Kidney epithelial cell (primary cell): ENCODE results near the gene WDR70. TPM values are rescaled to one million over a fixed set of nuclear protein-coding genes. Genes with fewer than 3 reads are reported as not detected.
"Not testable (repeated sequence)": the region's sequence is repeated elsewhere in the genome, so short reads cannot be mapped to it uniquely, and the experiment has no call there.

Experiments used
- DNase-seq: peaks from one replicate; pipeline ENCODE4 v3.0.0-alpha.2; 2010; ENCODE audit warnings: low read depth
- H3K27me3 ChIP-seq: 2 replicates; pipeline ENCODE4 v1.6.0; 2011; ENCODE audit warnings: low read length; ENCODE audit not compliant: control insufficient read depth, insufficient read depth
- H3K36me3 ChIP-seq: 2 replicates; pipeline ENCODE4 v1.5.1; 2011; ENCODE audit warnings: low read length; ENCODE audit not compliant: control insufficient read depth, insufficient read depth
- H3K4me3 ChIP-seq: 2 replicates; pipeline ENCODE4 v1.5.1; 2011; ENCODE audit warnings: low read depth, mild to moderate bottlenecking, control low read depth, low read length
- total RNA-seq: library from RNA; depleted of rRNA; stranded (reverse); fragments of >200 nt; gene quantifications from 2 replicates; pipeline ENCODE4 v1.2.3, GENCODE V29; 2015
- TF ChIP-seq, protein P1 (sequence below): IDR thresholded peaks from 2 replicates; pipeline ENCODE4 v1.5.1; 2011; ENCODE audit warnings: mild to moderate bottlenecking, moderate library complexity, low read length, control low read depth, inconsistent platforms; ENCODE audit not compliant: insufficient read depth, poor library complexity, severe bottlenecking

The WDR70 gene
- total RNA-seq, 1 donor from 2014 or later = 19.6 TPM

DNA sequence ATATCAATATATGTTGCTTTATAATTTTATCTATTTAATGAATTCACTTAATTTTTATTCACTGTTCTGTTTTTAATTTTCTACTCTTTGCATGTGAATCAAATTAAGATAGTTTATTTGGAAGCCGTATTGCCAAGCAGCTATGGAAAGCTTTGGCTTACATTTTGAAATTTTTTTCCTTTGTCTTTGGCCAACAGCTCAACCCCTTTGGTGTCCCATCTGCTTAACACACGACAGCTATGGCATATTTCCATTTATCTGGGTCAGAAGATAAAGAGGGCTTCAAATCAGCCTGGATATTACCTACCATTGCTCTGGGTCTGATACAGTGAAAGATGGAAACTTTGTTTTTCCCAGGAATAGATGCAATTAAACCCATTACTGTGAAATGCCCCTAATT is 201.0 kb downstream of the WDR70 start:
- TF ChIP-seq, protein P1, sequence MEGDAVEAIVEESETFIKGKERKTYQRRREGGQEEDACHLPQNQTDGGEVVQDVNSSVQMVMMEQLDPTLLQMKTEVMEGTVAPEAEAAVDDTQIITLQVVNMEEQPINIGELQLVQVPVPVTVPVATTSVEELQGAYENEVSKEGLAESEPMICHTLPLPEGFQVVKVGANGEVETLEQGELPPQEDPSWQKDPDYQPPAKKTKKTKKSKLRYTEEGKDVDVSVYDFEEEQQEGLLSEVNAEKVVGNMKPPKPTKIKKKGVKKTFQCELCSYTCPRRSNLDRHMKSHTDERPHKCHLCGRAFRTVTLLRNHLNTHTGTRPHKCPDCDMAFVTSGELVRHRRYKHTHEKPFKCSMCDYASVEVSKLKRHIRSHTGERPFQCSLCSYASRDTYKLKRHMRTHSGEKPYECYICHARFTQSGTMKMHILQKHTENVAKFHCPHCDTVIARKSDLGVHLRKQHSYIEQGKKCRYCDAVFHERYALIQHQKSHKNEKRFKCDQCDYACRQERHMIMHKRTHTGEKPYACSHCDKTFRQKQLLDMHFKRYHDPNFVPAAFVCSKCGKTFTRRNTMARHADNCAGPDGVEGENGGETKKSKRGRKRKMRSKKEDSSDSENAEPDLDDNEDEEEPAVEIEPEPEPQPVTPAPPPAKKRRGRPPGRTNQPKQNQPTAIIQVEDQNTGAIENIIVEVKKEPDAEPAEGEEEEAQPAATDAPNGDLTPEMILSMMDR = no peak

DNA sequence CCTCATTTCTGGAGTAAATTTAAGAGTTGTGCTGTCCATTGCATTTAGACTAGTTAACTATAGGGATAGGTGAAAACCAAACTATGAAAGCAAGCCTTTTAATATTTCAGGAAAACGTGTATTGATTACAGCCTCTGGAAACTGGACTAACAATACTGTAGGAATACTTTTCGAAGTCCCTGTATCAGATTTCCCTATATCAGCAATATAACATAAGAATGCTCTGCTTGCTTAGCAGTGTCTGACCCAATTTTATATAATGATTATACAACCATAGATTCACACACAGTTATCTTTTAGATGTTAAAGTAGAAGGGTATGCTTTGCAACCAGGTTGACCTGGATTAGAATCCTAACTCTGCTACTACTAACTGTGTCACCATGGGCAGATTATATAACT is 203.1 kb downstream of the WDR70 start:
- no peak for DNase-seq
- Histone ChIP-seq H3K4me3 (no peak overlapping the region), H3K36me3 (no peaks in the 10 kb centered on the region), H3K27me3 (no peaks in the 10 kb centered on the region)
- TF ChIP-seq, protein P1 = no peak

More for the DNA sequence above, 201.0 kb downstream of the WDR70 start:
- H3K27me3 ChIP-seq = no peaks in the 10 kb centered on the region
- no peak overlapping the region for H3K4me3 ChIP-seq
- no peak for DNase-seq
- no peaks in the 10 kb centered on the region for H3K36me3 ChIP-seq

DNA sequence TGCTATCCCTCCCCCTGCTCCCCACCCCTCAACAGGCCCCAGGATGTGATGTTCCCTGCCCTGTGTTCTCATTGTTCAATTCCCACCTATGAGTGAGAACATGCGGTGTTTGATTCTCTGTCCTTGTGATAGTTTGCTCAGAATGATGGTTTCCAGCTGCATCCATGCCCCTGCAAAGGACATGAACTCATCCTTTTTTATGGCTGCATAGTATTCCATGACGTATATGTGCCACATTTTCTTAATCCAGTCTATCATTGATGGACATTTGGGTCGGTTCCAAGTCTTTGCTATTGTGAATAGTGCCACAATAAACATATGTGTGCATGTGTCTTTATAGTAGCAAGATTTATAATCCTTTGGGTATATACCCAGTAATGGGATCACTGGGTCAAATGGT is 214.2 kb downstream of the WDR70 start:
- not testable (repeated sequence) for H3K27me3 ChIP-seq, H3K4me3 ChIP-seq, DNase-seq, H3K36me3 ChIP-seq

DNA sequence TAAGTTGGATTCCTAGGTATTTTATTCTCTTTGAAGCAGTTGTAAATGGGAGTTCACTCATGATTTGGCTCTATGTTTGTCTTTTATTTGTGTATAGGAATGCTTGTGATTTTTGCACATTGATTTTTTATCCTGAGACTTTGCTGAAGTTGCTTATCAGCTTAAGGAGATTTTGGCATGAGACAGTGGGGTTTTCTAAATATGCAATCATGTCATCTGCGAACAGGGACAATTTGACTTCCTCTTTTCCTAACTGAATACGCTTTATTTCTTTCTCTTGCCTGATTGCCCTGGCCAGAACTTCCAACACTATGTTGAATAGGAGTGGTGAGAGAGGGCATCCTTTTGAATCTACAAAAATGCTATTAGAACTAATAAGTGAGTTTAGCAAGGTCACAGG is 215.7 kb downstream of the WDR70 start:
- H3K4me3 ChIP-seq, H3K36me3 ChIP-seq, H3K27me3 ChIP-seq, DNase-seq: not testable (repeated sequence)

DNA sequence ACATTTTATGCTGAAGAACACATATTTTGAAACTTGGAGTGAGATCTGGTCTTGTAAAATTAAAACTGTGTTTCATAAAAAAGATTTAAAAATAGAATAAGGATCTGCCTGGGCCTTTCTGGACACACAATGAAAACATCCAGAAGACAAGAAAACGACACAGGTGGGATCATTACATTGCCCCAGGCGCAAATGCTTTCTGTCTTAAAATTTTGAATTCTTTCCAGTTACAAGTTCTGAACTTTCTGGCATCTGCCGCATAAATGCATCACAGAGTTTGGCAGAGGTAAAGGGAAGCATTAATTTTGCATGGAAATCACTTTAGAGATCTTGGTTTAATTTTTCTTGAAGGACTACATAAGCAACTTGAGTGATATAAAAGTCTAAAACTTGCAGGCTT is 219.6 kb downstream of the WDR70 start:
- DNase-seq = no peak
- Histone ChIP-seq H3K27me3 (no peaks in the 10 kb centered on the region), H3K36me3 (no peaks in the 10 kb centered on the region), H3K4me3 (no peak overlapping the region)
- TF ChIP-seq, protein P1 = no peak

DNA sequence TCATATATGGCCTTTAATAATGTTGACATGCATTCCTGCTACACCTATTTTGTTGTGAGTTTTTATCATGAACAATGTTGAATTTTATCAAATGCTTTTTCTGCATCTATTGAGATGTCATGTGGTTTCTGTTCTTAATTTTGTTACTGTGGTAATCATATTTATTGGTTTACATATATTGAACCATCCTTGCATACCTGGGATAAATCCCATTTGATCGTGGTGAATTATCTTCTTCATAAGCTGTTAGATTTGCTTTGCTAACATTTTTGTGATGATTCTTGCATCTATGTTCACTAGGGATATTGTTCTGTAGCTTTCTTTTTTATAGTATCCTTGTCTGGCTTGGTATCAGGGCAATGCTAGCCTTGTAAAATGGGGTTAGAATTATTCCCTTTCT is 222.0 kb downstream of the WDR70 start:
- Histone ChIP-seq H3K27me3 (no peaks in the 10 kb centered on the region), H3K4me3 (no peak overlapping the region), H3K36me3 (no peaks in the 10 kb centered on the region)
- TF ChIP-seq, protein P1 = no peak
- DNase-seq = no peak

DNA sequence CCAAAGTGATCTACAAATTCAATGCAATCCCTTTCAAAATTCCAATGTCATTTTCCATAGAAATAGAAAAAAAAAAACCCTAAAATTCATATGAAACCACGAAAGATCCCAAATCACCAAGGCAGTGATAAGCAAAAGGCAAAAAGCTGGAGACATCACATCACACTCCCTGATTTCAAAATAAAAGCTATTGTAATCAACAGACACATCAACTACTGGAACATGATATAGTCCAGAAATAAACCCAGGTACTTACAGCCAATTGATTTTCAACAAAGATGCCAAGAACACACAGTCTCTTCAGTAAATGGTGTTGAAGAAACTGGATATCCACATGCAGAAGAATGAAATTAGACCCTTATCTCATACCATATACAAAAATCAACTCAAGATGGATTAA is 224.0 kb downstream of the WDR70 start:
- no peak for DNase-seq
- Histone ChIP-seq H3K27me3 (no peaks in the 10 kb centered on the region), H3K36me3 (no peaks in the 10 kb centered on the region), H3K4me3 (no peak overlapping the region)
- TF ChIP-seq, protein P1 = no peak
